Measurements from ENCODE around the gene ATG7.

The ATG7 gene

GRCh38 chr3:11536132-11536935 is 264.1 kb downstream of the ATG7 start:
- Histone ChIP-seq H3K27ac (ENCODE audit: low read depth in 2 of 2, low read length in 2 of 2) (no peak overlapping the region), H3K36me3 (ENCODE audit: control insufficient read depth in 2 of 2, insufficient read depth in 2 of 2, low read length in 2 of 2) (no peaks in the 10 kb centered on the region), H3K4me3 (ENCODE audit: low read length in 2 of 2) (no peak overlapping the region), H3K4me1 (ENCODE audit: control insufficient read depth in 2 of 2, insufficient read depth in 2 of 2, low read length in 2 of 2) (no peaks in the 10 kb centered on the region), H3K9ac (ENCODE audit: low read depth in 1 of 2, low read length in 2 of 2) (no peak overlapping the region), H3K27me3 (ENCODE audit: control insufficient read depth in 2 of 2, insufficient read depth in 2 of 2, low read length in 2 of 2) (no peaks in the 10 kb centered on the region), H3K9me3 (ENCODE audit: control insufficient read depth in 2 of 2, low read length in 2 of 2) (no peaks in the 10 kb centered on the region)

GRCh38 chr3:11536936-11537612 is 264.9 kb downstream of the ATG7 start:
- H3K9me3 ChIP-seq (ENCODE audit: control insufficient read depth in 2 of 2, low read length in 2 of 2): no peaks in the 10 kb centered on the region
- no peak overlapping the region for H3K9ac ChIP-seq (ENCODE audit: low read depth in 1 of 2, low read length in 2 of 2)
- no peak overlapping the region for H3K27ac ChIP-seq (ENCODE audit: low read depth in 2 of 2, low read length in 2 of 2)
- H3K4me1 ChIP-seq (ENCODE audit: control insufficient read depth in 2 of 2, insufficient read depth in 2 of 2, low read length in 2 of 2): no peaks in the 10 kb centered on the region
- no peaks in the 10 kb centered on the region for H3K27me3 ChIP-seq (ENCODE audit: control insufficient read depth in 2 of 2, insufficient read depth in 2 of 2, low read length in 2 of 2)
- no peaks in the 10 kb centered on the region for H3K36me3 ChIP-seq (ENCODE audit: control insufficient read depth in 2 of 2, insufficient read depth in 2 of 2, low read length in 2 of 2)
- H3K4me3 ChIP-seq (ENCODE audit: low read length in 2 of 2): no peak overlapping the region

- Histone ChIP-seq H3K27me3 (ENCODE audit: control insufficient read depth in 2 of 2, insufficient read depth in 2 of 2, low read length in 2 of 2) (no peaks in the 10 kb centered on the region), H3K9ac (ENCODE audit: low read depth in 1 of 2, low read length in 2 of 2) (no peak overlapping the region), H3K36me3 (ENCODE audit: control insufficient read depth in 2 of 2, insufficient read depth in 2 of 2, low read length in 2 of 2) (no peaks in the 10 kb centered on the region), H3K4me3 (ENCODE audit: low read length in 2 of 2) (no peak overlapping the region), H3K9me3 (ENCODE audit: control insufficient read depth in 2 of 2, low read length in 2 of 2) (no peaks in the 10 kb centered on the region), H3K27ac (ENCODE audit: low read depth in 2 of 2, low read length in 2 of 2) (no peak overlapping the region), H3K4me1 (ENCODE audit: control insufficient read depth in 2 of 2, insufficient read depth in 2 of 2, low read length in 2 of 2) (no peaks in the 10 kb centered on the region)
These were observed 266.4 kb downstream of the ATG7 start for GRCh38 chr3:11538581-11538980.

- no peaks in the 10 kb centered on the region for H3K4me1 ChIP-seq (ENCODE audit: control insufficient read depth in 2 of 2, insufficient read depth in 2 of 2, low read length in 2 of 2)
- no peaks in the 10 kb centered on the region for H3K9me3 ChIP-seq (ENCODE audit: control insufficient read depth in 2 of 2, low read length in 2 of 2)
- no peaks in the 10 kb centered on the region for H3K27me3 ChIP-seq (ENCODE audit: control insufficient read depth in 2 of 2, insufficient read depth in 2 of 2, low read length in 2 of 2)
- no peak overlapping the region for H3K27ac ChIP-seq (ENCODE audit: low read depth in 2 of 2, low read length in 2 of 2)
- no peaks in the 10 kb centered on the region for H3K36me3 ChIP-seq (ENCODE audit: control insufficient read depth in 2 of 2, insufficient read depth in 2 of 2, low read length in 2 of 2)
- no peak overlapping the region for H3K4me3 ChIP-seq (ENCODE audit: low read length in 2 of 2)
- no peak overlapping the region for H3K9ac ChIP-seq (ENCODE audit: low read depth in 1 of 2, low read length in 2 of 2)
These were observed 267.0 kb downstream of the ATG7 start for GRCh38 chr3:11539218-11539617.

GRCh38 chr3:11539677-11540076 is 267.5 kb downstream of the ATG7 start:
- H3K4me3 ChIP-seq (ENCODE audit: low read length in 2 of 2): no peak overlapping the region
- H3K9ac ChIP-seq (ENCODE audit: low read depth in 1 of 2, low read length in 2 of 2): no peak overlapping the region
- no peaks in the 10 kb centered on the region for H3K9me3 ChIP-seq (ENCODE audit: control insufficient read depth in 2 of 2, low read length in 2 of 2)
- no peaks in the 10 kb centered on the region for H3K36me3 ChIP-seq (ENCODE audit: control insufficient read depth in 2 of 2, insufficient read depth in 2 of 2, low read length in 2 of 2)
- no peaks in the 10 kb centered on the region for H3K27me3 ChIP-seq (ENCODE audit: control insufficient read depth in 2 of 2, insufficient read depth in 2 of 2, low read length in 2 of 2)
- no peaks in the 10 kb centered on the region for H3K4me1 ChIP-seq (ENCODE audit: control insufficient read depth in 2 of 2, insufficient read depth in 2 of 2, low read length in 2 of 2)
- H3K27ac ChIP-seq (ENCODE audit: low read depth in 2 of 2, low read length in 2 of 2): no peak overlapping the region

- H3K36me3 ChIP-seq (ENCODE audit: control insufficient read depth in 2 of 2, insufficient read depth in 2 of 2, low read length in 2 of 2): no peaks in the 10 kb centered on the region
- no peak overlapping the region for H3K9ac ChIP-seq (ENCODE audit: low read depth in 1 of 2, low read length in 2 of 2)
- H3K27me3 ChIP-seq (ENCODE audit: control insufficient read depth in 2 of 2, insufficient read depth in 2 of 2, low read length in 2 of 2): no peaks in the 10 kb centered on the region
- H3K27ac ChIP-seq (ENCODE audit: low read depth in 2 of 2, low read length in 2 of 2): no peak overlapping the region
- no peaks in the 10 kb centered on the region for H3K4me1 ChIP-seq (ENCODE audit: control insufficient read depth in 2 of 2, insufficient read depth in 2 of 2, low read length in 2 of 2)
- no peak overlapping the region for H3K4me3 ChIP-seq (ENCODE audit: low read length in 2 of 2)
- H3K9me3 ChIP-seq (ENCODE audit: control insufficient read depth in 2 of 2, low read length in 2 of 2): no peaks in the 10 kb centered on the region
These were observed 269.4 kb downstream of the ATG7 start for GRCh38 chr3:11541321-11542303.

GRCh38 chr3:11542551-11542950 is 270.4 kb downstream of the ATG7 start:
- H3K27ac ChIP-seq (ENCODE audit: low read depth in 2 of 2, low read length in 2 of 2): no peak overlapping the region
- H3K4me3 ChIP-seq (ENCODE audit: low read length in 2 of 2): no peak overlapping the region
- H3K27me3 ChIP-seq (ENCODE audit: control insufficient read depth in 2 of 2, insufficient read depth in 2 of 2, low read length in 2 of 2): no peaks in the 10 kb centered on the region
- no peaks in the 10 kb centered on the region for H3K9me3 ChIP-seq (ENCODE audit: control insufficient read depth in 2 of 2, low read length in 2 of 2)
- H3K36me3 ChIP-seq (ENCODE audit: control insufficient read depth in 2 of 2, insufficient read depth in 2 of 2, low read length in 2 of 2): no peaks in the 10 kb centered on the region
- H3K9ac ChIP-seq (ENCODE audit: low read depth in 1 of 2, low read length in 2 of 2): no peak overlapping the region
- H3K4me1 ChIP-seq (ENCODE audit: control insufficient read depth in 2 of 2, insufficient read depth in 2 of 2, low read length in 2 of 2): no peaks in the 10 kb centered on the region

- H3K4me1 ChIP-seq (ENCODE audit: control insufficient read depth in 2 of 2, insufficient read depth in 2 of 2, low read length in 2 of 2): no peaks in the 10 kb centered on the region
- H3K27ac ChIP-seq (ENCODE audit: low read depth in 2 of 2, low read length in 2 of 2): no peak overlapping the region
- H3K4me3 ChIP-seq (ENCODE audit: low read length in 2 of 2): no peak overlapping the region
- no peaks in the 10 kb centered on the region for H3K36me3 ChIP-seq (ENCODE audit: control insufficient read depth in 2 of 2, insufficient read depth in 2 of 2, low read length in 2 of 2)
- H3K9ac ChIP-seq (ENCODE audit: low read depth in 1 of 2, low read length in 2 of 2): no peak overlapping the region
- H3K9me3 ChIP-seq (ENCODE audit: control insufficient read depth in 2 of 2, low read length in 2 of 2): no peaks in the 10 kb centered on the region
- no peaks in the 10 kb centered on the region for H3K27me3 ChIP-seq (ENCODE audit: control insufficient read depth in 2 of 2, insufficient read depth in 2 of 2, low read length in 2 of 2)
These were observed 271.1 kb downstream of the ATG7 start for GRCh38 chr3:11543141-11543947.

- H3K9ac ChIP-seq (ENCODE audit: low read depth in 1 of 2, low read length in 2 of 2): no peak overlapping the region
- H3K27ac ChIP-seq (ENCODE audit: low read depth in 2 of 2, low read length in 2 of 2): no peak overlapping the region
- H3K36me3 ChIP-seq (ENCODE audit: control insufficient read depth in 2 of 2, insufficient read depth in 2 of 2, low read length in 2 of 2): no peaks in the 10 kb centered on the region
These were observed 271.8 kb downstream of the ATG7 start for GRCh38 chr3:11543948-11544387.

More at GRCh38 chr3:11543948-11544387, 271.8 kb downstream of the ATG7 start:
- Histone ChIP-seq H3K4me1 (ENCODE audit: control insufficient read depth in 2 of 2, insufficient read depth in 2 of 2, low read length in 2 of 2) (no peaks in the 10 kb centered on the region), H3K9me3 (ENCODE audit: control insufficient read depth in 2 of 2, low read length in 2 of 2) (no peaks in the 10 kb centered on the region), H3K27me3 (ENCODE audit: control insufficient read depth in 2 of 2, insufficient read depth in 2 of 2, low read length in 2 of 2) (no peaks in the 10 kb centered on the region), H3K4me3 (ENCODE audit: low read length in 2 of 2) (no peak overlapping the region)

All from mucosa of rectum (tissue), 2 donors.